ENCODE measurements around the gene LIX1L.

Gene LIX1L

DNA sequence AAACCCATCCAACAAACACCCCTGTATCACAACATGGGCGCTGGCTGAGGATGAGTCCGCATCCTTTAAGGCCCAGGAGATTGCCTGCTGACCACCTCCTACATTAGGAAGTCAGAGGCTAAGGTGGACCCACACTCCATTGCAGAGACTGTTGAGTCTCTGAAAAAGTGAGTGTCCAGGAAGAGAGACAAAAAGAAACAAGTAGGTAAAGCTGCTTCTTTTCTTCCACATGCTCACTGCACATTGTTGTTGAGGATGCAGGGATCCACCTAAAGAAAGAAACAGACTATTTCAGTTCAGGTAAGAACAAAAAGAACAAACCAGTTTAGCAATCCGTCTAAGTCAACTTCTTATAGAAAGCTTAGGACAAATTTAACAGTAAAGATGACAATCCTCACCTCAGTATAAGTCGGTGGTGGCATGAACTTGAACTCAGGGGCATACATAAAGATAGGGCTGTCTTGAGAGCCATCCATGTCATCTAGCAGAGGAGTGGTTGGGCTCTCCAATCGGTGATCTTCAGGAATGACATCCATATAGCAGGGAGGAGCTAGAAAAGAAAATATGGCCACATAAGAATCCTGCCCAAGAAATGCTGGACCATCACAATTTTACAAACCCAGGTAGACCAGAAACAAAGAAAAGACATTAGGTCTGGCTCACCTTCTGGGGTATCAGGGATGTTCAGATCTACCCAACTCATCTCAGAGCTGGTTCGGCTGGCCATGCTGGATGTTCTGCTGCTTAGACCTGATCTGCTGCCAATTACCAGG is 36.0 kb upstream of the LIX1L start:
- TF ChIP-seq POLR2AphosphoS5 (IDR thresholded peaks at IDR 0.05; ENCODE audit: low read depth, low read length) (no peak; the same call in 1 of the 2 replicates), REST (IDR thresholded peaks at IDR 0.05; ENCODE audit: insufficient read depth in 1 of 2, low read depth in 2 of 2, low read length in 2 of 2) (no peak), SIN3A (IDR thresholded peaks at IDR 0.05; ENCODE audit: borderline replicate concordance, insufficient read depth, low read length) (no peak), FOXP2 (optimal IDR thresholded peaks at IDR 0.05; ENCODE audit: borderline replicate concordance, extremely low read depth, extremely low read length, insufficient read depth) (no peak), TAF1 (IDR thresholded peaks at IDR 0.05; ENCODE audit: borderline replicate concordance, insufficient read depth, low read length) (no peak)

DNA sequence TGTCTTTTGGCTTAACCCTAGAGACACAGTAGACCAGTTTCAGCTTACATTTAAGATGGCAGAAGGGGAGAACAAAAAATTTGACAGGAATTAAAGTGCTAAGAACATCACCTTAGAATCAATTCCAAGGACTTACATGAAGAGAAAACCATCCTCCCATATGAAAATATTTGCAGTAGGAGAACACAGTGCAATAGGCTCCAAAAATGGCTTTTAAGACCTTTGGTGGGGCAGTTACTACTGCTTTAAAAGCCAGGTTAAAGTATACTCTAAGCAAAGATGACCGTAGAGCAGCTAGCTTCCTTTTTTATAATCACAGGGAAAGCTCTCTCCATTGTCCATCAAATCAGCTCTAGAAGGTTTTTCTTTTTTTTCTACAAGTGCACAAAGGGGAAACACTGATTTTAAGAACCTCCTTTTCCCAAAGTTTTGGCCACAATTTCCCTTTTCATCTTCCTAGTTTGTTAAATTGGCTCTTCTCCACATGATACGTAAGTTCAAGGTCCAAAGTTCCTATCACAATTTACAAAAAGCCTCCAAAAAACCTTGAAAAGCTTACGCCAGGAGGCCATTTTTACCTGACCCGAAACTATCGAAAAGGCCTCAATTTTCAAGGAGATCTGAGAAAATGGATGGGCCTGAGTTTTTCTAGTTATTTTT is 35.3 kb upstream of the LIX1L start:
- no peak for TF ChIP-seq REST (IDR thresholded peaks at IDR 0.05; ENCODE audit: insufficient read depth in 1 of 2, low read depth in 2 of 2, low read length in 2 of 2)
- TF ChIP-seq FOXP2 (optimal IDR thresholded peaks at IDR 0.05; ENCODE audit: borderline replicate concordance, extremely low read depth, extremely low read length, insufficient read depth), result no peak
- no peak for TF ChIP-seq SIN3A (IDR thresholded peaks at IDR 0.05; ENCODE audit: borderline replicate concordance, insufficient read depth, low read length)
- no peak for TF ChIP-seq TAF1 (IDR thresholded peaks at IDR 0.05; ENCODE audit: borderline replicate concordance, insufficient read depth, low read length)
- TF ChIP-seq POLR2AphosphoS5 (IDR thresholded peaks at IDR 0.05; ENCODE audit: low read depth, low read length), result no peak

GRCh38 chr1:145992502-145992936 is 34.7 kb upstream of the LIX1L start:
- no peak for TF ChIP-seq POLR2AphosphoS5 (IDR thresholded peaks at IDR 0.05; ENCODE audit: low read depth, low read length)
- TF ChIP-seq REST (IDR thresholded peaks at IDR 0.05; ENCODE audit: insufficient read depth in 1 of 2, low read depth in 2 of 2, low read length in 2 of 2), result no peak
- no peak for TF ChIP-seq SIN3A (IDR thresholded peaks at IDR 0.05; ENCODE audit: borderline replicate concordance, insufficient read depth, low read length)
- no peak for TF ChIP-seq TAF1 (IDR thresholded peaks at IDR 0.05; ENCODE audit: borderline replicate concordance, insufficient read depth, low read length)
- TF ChIP-seq FOXP2 (optimal IDR thresholded peaks at IDR 0.05; ENCODE audit: borderline replicate concordance, extremely low read depth, extremely low read length, insufficient read depth), result no peak

DNA sequence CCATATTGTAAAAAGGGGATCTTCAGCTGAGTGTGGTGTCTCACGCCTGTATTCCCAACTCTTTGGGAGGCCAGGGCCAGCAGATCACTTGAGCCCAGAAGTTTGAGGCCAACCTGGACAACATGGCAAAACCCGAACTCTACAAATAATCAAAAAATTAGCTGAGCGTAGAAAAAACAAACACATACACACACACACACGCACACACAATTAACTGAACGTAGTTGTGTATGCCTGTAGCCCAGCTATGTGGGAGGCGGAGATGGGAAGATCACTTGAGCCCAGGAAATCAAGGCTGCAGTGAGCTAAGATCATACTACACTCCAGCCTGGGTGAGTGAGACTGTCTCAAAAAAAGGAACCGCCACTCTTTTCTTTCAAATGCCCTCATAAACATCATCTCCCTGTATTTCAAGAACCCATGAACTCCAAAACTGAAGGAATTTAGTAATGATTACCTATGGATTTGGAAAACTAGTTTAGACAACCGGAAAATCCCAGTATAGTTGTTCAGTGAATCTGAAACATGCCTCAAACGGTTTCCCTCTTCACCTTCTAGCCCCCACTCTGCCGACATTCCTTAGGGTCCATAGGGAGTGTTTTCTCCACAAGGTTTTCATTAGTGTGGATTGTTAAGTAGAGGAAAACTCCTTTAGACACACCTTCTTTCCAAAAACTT is 34.1 kb upstream of the LIX1L start:
- TF ChIP-seq POLR2AphosphoS5 (IDR thresholded peaks at IDR 0.05; ENCODE audit: low read depth, low read length) (peak; percentile 51; the same call in 1 of the 2 replicates), SIN3A (IDR thresholded peaks at IDR 0.05; ENCODE audit: borderline replicate concordance, insufficient read depth, low read length) (no peak)

DNA sequence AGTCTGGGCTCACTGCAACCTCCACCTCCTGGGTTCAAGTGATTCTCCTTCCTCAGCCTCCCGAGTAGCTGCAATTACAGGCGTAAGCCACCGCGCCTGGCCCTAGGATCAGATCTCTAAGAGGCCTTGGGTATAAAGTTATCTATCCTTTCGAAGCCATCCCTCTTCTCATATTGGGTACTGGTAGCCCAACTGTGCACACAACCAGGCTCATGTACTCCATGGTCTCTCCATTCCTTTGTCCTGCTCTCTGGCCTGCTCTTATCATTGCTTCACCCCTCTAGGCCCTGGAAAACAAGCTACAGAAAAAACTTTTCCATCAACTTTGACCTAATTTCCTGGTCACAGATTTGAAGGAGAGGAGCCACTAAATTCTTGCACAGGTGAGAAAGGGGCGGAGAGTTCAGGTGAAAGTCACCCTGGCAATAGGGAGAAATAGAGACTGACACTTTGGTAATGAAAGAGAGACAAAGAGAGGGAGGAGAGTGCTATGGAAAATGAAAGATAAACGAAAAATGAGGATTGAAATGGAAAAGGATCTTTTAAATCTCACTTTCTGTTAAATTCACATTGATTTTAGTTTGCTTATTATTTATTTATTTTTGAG is 32.5 kb upstream of the LIX1L start:
- TF ChIP-seq POLR2AphosphoS5 (IDR thresholded peaks at IDR 0.05; ENCODE audit: low read depth, low read length) (no peak), TAF1 (IDR thresholded peaks at IDR 0.05; ENCODE audit: borderline replicate concordance, insufficient read depth, low read length) (no peak), SIN3A (IDR thresholded peaks at IDR 0.05; ENCODE audit: borderline replicate concordance, insufficient read depth, low read length) (no peak), REST (IDR thresholded peaks at IDR 0.05; ENCODE audit: insufficient read depth in 1 of 2, low read depth in 2 of 2, low read length in 2 of 2) (no peak), FOXP2 (optimal IDR thresholded peaks at IDR 0.05; ENCODE audit: borderline replicate concordance, extremely low read depth, extremely low read length, insufficient read depth) (no peak)

All from PFSK-1 (cell line).